Skeletal muscle tissue (tissue), 4 donors: ENCODE measurements around the gene NAV2. TPM values are rescaled to one million over a fixed set of nuclear protein-coding genes. Genes with fewer than 3 reads are reported as not detected.
"Not testable (repeated sequence)": the region's sequence is repeated elsewhere in the genome, so short reads cannot be mapped to it uniquely, and the experiment has no call there.

Experiments
- H3K27ac ChIP-seq: one replicate; pipeline ENCODE4 v1.7.0; 2013; ENCODE audit warnings: mild to moderate bottlenecking, low read depth, low read length, inconsistent platforms
- H3K27me3 ChIP-seq, 3 donors: one replicate each; pipeline ENCODE4 v1.7.0; 2013; ENCODE audit warnings: low read length in 3 of 3; ENCODE audit not compliant: control insufficient read depth in 3 of 3, insufficient read depth in 3 of 3
- H3K36me3 ChIP-seq, 3 donors: one replicate each; pipeline ENCODE4 v1.7.0; 2013; ENCODE audit warnings: low read length in 3 of 3; ENCODE audit not compliant: control insufficient read depth in 3 of 3, insufficient read depth in 3 of 3
- H3K4me1 ChIP-seq, 3 donors: one replicate each; pipeline ENCODE4 v1.7.0; 2013; ENCODE audit warnings: low read length in 3 of 3, mild to moderate bottlenecking in 3 of 3; ENCODE audit not compliant: control insufficient read depth in 3 of 3, insufficient read depth in 3 of 3
- H3K4me3 ChIP-seq, 3 donors: one replicate each; pipeline ENCODE4 v1.7.0; 2013; ENCODE audit warnings: low read length in 3 of 3
- H3K9ac ChIP-seq, 3 donors: one replicate each; pipeline ENCODE4 v1.7.0; 2013; ENCODE audit warnings: low read length in 3 of 3, mild to moderate bottlenecking in 3 of 3, moderate library complexity in 2 of 3, low read depth in 1 of 3
- H3K9me3 ChIP-seq, 3 donors: one replicate each; pipeline ENCODE4 v1.7.0; 2013; ENCODE audit warnings: low read length in 3 of 3; ENCODE audit not compliant: control insufficient read depth in 3 of 3
- total RNA-seq: library from RNA; depleted of rRNA; stranded (reverse); fragments of >200 nt; gene quantifications from one replicate; pipeline ENCODE4 v1.2.3, GENCODE V29; 2014
- donor health status: Osteomylitis.

NAV2 gene
- total RNA-seq, 1 donor from 2014 or later = 43.3 TPM

- Histone ChIP-seq H3K27me3 (no peaks in the 10 kb centered on the region), H3K9me3 (no peaks in the 10 kb centered on the region), H3K4me3 (no peak overlapping the region), H3K36me3 (peaks cover 0 to 8% (median 4%) of the 10 kb centered on the region in 3 donors), H3K27ac (no peak overlapping the region), H3K4me1 (no peaks in the 10 kb centered on the region), H3K9ac (no peak overlapping the region)
Observed at GRCh38 chr11:19887842-19888241, 175.2 kb downstream of the NAV2 start.

- Histone ChIP-seq H3K4me3 (no peak overlapping the region), H3K27me3 (no peaks in the 10 kb centered on the region), H3K9me3 (no peaks in the 10 kb centered on the region), H3K27ac (no peak overlapping the region), H3K9ac (no peak overlapping the region), H3K36me3 (peaks cover 2 to 9% (median 7%) of the 10 kb centered on the region in 3 donors), H3K4me1 (no peaks in the 10 kb centered on the region)
Observed at GRCh38 chr11:19889531-19889930, 176.9 kb downstream of the NAV2 start.

- H3K4me3 ChIP-seq = no peak overlapping the region
- H3K9ac ChIP-seq = no peak overlapping the region
- H3K4me1 ChIP-seq = peaks cover 0 to 3% (median 0%) of the 10 kb centered on the region in 3 donors
- no peaks in the 10 kb centered on the region for H3K27me3 ChIP-seq
- no peak overlapping the region for H3K27ac ChIP-seq
- H3K36me3 ChIP-seq = peaks cover 2 to 7% (median 3%) of the 10 kb centered on the region in 3 donors
- H3K9me3 ChIP-seq = no peaks in the 10 kb centered on the region
Observed at GRCh38 chr11:19890308-19890707, 177.7 kb downstream of the NAV2 start.

- no peak overlapping the region for H3K9ac ChIP-seq
Observed at GRCh38 chr11:19891022-19891421, 178.4 kb downstream of the NAV2 start.

GRCh38 chr11:19892387-19892786 is 179.8 kb downstream of the NAV2 start:
- Histone ChIP-seq H3K9me3 (no peaks in the 10 kb centered on the region), H3K27ac (no peak overlapping the region), H3K4me3 (no peak overlapping the region), H3K27me3 (no peaks in the 10 kb centered on the region), H3K4me1 (peaks cover 0 to 9% (median 0%) of the 10 kb centered on the region in 3 donors), H3K9ac (no peak overlapping the region), H3K36me3 (peaks cover 2 to 7% (median 3%) of the 10 kb centered on the region in 3 donors)

More at GRCh38 chr11:19891022-19891421, 178.4 kb downstream of the NAV2 start:
- Histone ChIP-seq H3K9me3 (no peaks in the 10 kb centered on the region), H3K4me3 (no peak overlapping the region), H3K4me1 (peaks cover 0 to 9% (median 0%) of the 10 kb centered on the region in 3 donors), H3K27me3 (no peaks in the 10 kb centered on the region), H3K27ac (no peak overlapping the region), H3K36me3 (peaks cover 2 to 7% (median 3%) of the 10 kb centered on the region in 3 donors)

GRCh38 chr11:19892876-19893275 is 180.2 kb downstream of the NAV2 start:
- H3K9ac ChIP-seq = no peak overlapping the region
- H3K27me3 ChIP-seq = no peaks in the 10 kb centered on the region
- H3K4me3 ChIP-seq = no peak overlapping the region
- no peaks in the 10 kb centered on the region for H3K9me3 ChIP-seq
- H3K4me1 ChIP-seq = peaks cover 0 to 9% (median 0%) of the 10 kb centered on the region in 3 donors
- H3K27ac ChIP-seq = no peak overlapping the region
- peaks cover 2 to 7% (median 3%) of the 10 kb centered on the region in 3 donors for H3K36me3 ChIP-seq

- H3K27me3 ChIP-seq = no peaks in the 10 kb centered on the region
- peaks cover 0 to 9% (median 0%) of the 10 kb centered on the region in 3 donors for H3K4me1 ChIP-seq
- H3K9ac ChIP-seq = no peak overlapping the region
- H3K4me3 ChIP-seq = no peak overlapping the region
- H3K9me3 ChIP-seq = no peaks in the 10 kb centered on the region
- peaks cover 2 to 7% (median 3%) of the 10 kb centered on the region in 3 donors for H3K36me3 ChIP-seq
- H3K27ac ChIP-seq = no peak overlapping the region
Observed at GRCh38 chr11:19894404-19894803, 181.8 kb downstream of the NAV2 start.

- H3K4me3 ChIP-seq, H3K36me3 ChIP-seq, H3K9me3 ChIP-seq, H3K27me3 ChIP-seq, H3K4me1 ChIP-seq: not testable (repeated sequence)
- peak overlapping the region; percentile 23 for H3K27ac ChIP-seq
- H3K9ac ChIP-seq = peak overlapping the region in 1 of 3 donors; percentile 2
Observed at GRCh38 chr11:19895037-19895436, 182.4 kb downstream of the NAV2 start.

GRCh38 chr11:19895776-19896175 is 183.1 kb downstream of the NAV2 start:
- H3K4me1 ChIP-seq = peaks cover 0 to 9% (median 0%) of the 10 kb centered on the region in 3 donors
- H3K27ac ChIP-seq = no peak overlapping the region
- H3K9me3 ChIP-seq = no peaks in the 10 kb centered on the region
- no peaks in the 10 kb centered on the region for H3K27me3 ChIP-seq
- H3K9ac ChIP-seq = no peak overlapping the region
- no peak overlapping the region for H3K4me3 ChIP-seq
- H3K36me3 ChIP-seq = peaks cover 2 to 7% (median 3%) of the 10 kb centered on the region in 3 donors

GRCh38 chr11:19903620-19904069 is 191.0 kb downstream of the NAV2 start:
- H3K27ac ChIP-seq = no peak overlapping the region
- no peak overlapping the region for H3K9ac ChIP-seq
- peaks cover 0 to 4% (median 3%) of the 10 kb centered on the region in 3 donors for H3K4me1 ChIP-seq

More at GRCh38 chr11:19903620-19904069, 191.0 kb downstream of the NAV2 start:
- Histone ChIP-seq H3K36me3 (no peaks in the 10 kb centered on the region), H3K4me3 (no peak overlapping the region), H3K27me3 (no peaks in the 10 kb centered on the region), H3K9me3 (no peaks in the 10 kb centered on the region)
